ENCODE measurements around the gene BST1. TPM values are rescaled to one million over a fixed set of nuclear protein-coding genes. Genes with fewer than 3 reads are reported as not detected.

Gene BST1
- total RNA-seq, 4 donors from 2014 or later = 2.0 to 7.5 (median 5.5) TPM

GRCh38 chr4:15740764-15741404 is 38.0 kb downstream of the BST1 start:
- H3K9me3 ChIP-seq = no peaks in the 10 kb centered on the region
- intact Hi-C loops (cut with DNase I) = no loop called here
- no peak for DNase-seq
- H3K27me3 ChIP-seq = no peaks in the 10 kb centered on the region
- no peak for TF ChIP-seq POLR2A (IDR thresholded peaks at IDR 0.05)
- TF ChIP-seq, protein P1, sequence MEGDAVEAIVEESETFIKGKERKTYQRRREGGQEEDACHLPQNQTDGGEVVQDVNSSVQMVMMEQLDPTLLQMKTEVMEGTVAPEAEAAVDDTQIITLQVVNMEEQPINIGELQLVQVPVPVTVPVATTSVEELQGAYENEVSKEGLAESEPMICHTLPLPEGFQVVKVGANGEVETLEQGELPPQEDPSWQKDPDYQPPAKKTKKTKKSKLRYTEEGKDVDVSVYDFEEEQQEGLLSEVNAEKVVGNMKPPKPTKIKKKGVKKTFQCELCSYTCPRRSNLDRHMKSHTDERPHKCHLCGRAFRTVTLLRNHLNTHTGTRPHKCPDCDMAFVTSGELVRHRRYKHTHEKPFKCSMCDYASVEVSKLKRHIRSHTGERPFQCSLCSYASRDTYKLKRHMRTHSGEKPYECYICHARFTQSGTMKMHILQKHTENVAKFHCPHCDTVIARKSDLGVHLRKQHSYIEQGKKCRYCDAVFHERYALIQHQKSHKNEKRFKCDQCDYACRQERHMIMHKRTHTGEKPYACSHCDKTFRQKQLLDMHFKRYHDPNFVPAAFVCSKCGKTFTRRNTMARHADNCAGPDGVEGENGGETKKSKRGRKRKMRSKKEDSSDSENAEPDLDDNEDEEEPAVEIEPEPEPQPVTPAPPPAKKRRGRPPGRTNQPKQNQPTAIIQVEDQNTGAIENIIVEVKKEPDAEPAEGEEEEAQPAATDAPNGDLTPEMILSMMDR (IDR thresholded peaks at IDR 0.05) = no peak
- 88 to 89% methylated on average over 11 of the region's 11 CpGs for WGBS, 2 donors
- H3K4me3 ChIP-seq (replicated peaks in 1 of 3) = no peak overlapping the region
- H3K27ac ChIP-seq = no peak overlapping the region
- no peaks in the 10 kb centered on the region for H3K4me1 ChIP-seq
- H3K36me3 ChIP-seq = no peaks in the 10 kb centered on the region

DNA sequence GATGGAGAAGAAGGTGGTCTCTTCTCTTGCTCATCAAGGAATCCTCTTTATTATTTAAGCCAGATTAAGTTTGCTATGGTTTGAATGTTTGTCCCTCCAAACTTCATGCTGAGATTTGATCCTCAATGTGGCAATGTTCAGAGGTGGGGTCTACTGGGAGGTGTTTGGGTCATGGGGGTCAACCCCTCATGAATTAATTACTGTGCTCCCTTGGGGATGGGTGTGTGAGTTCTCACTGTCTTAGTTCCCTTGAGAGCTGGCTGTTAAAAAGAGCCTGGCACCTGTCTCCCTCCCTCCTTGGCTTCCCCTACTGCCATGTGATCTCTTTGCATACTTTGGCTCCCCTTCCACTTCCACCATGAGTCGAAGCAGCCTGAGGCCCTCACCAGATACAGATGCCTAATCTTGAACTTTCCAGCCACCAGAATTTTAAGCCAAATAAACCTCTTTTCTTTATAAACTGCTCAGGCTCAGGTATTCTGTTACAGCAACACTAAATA is 39.3 kb downstream of the BST1 start:
- intact Hi-C loops (cut with DNase I) = no loop called here
- 55 to 79% methylated on average over 1 of the region's 1 CpG for WGBS, 2 donors
- H3K4me1 ChIP-seq = no peaks in the 10 kb centered on the region

DNA sequence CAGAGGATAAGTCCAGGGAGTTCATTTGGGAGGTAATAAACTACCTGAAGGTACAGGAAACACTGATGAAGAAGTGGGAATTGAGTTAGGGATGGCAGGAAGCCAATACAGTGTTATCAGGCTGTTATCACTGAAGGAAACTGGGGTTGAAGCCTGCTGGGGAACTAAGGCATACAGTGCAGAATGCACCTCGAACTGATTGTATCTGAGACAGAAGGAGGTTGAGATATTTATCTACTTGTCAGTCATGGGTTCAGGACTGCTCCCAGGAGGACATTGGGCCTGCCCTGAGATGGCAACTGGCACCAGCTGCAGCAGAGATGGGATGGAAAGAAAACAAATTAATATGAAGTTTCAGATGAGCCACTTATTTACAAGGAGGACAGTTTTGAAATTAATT is 39.8 kb downstream of the BST1 start:
- WGBS, 2 donors = 45 to 47% methylated on average over 1 of the region's 1 CpG
- intact Hi-C loops (cut with DNase I) = no loop called here
- Histone ChIP-seq H3K27ac (no peak overlapping the region), H3K4me1 (no peaks in the 10 kb centered on the region), H3K4me3 (replicated peaks in 1 of 3) (no peak overlapping the region), H3K9me3 (no peaks in the 10 kb centered on the region), H3K27me3 (no peaks in the 10 kb centered on the region), H3K36me3 (no peaks in the 10 kb centered on the region)
- no peak for TF ChIP-seq POLR2A (IDR thresholded peaks at IDR 0.05)
- TF ChIP-seq, protein P1 (IDR thresholded peaks at IDR 0.05) = no peak
- DNase-seq = no peak

More for the DNA sequence above, 39.3 kb downstream of the BST1 start:
- Histone ChIP-seq H3K9me3 (no peaks in the 10 kb centered on the region), H3K27me3 (no peaks in the 10 kb centered on the region), H3K27ac (no peak overlapping the region), H3K4me3 (replicated peaks in 1 of 3) (no peak overlapping the region), H3K36me3 (no peaks in the 10 kb centered on the region)
- TF ChIP-seq POLR2A (IDR thresholded peaks at IDR 0.05) = no peak
- TF ChIP-seq, protein P1 (IDR thresholded peaks at IDR 0.05) = no peak
- DNase-seq = no peak

DNA sequence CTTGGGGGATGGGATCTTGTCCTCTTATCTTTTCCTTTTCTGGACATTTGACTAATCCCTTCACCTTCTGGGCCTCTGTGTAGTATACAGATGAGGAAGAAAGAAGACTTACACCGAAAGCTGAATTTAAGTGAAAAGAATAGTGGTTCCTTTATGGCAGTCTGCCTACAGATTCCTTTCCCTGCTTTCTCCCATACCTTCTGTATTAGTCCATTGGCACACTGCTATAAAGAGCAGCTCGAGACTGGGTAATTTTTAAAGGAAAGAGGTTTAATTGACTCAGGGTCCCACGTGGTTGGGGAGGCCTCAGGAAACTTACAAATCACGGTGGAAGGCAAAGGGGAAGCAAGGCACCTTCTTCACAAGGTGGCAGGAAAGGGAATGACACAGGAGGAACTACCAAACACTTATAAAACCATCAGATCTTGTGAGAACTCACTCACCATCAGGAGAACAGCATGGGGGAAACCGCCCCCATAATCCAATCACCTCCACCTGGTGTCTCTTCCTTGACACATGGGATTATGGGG is 41.2 kb downstream of the BST1 start:
- H3K4me1 ChIP-seq = peaks cover 6 to 7% of the 10 kb centered on the region in 2 donors
- no peak overlapping the region for H3K4me3 ChIP-seq (replicated peaks in 1 of 3)
- intact Hi-C loops (cut with DNase I) = no loop called here
- no peaks in the 10 kb centered on the region for H3K9me3 ChIP-seq
- H3K36me3 ChIP-seq = no peaks in the 10 kb centered on the region
- no peak for DNase-seq
- H3K27ac ChIP-seq = no peak overlapping the region
- no peaks in the 10 kb centered on the region for H3K27me3 ChIP-seq
- 54 to 60% methylated on average over 5 of the region's 5 CpGs for WGBS, 2 donors
- TF ChIP-seq, protein P1 (IDR thresholded peaks at IDR 0.05) = no peak
- TF ChIP-seq POLR2A (IDR thresholded peaks at IDR 0.05) = no peak

DNA sequence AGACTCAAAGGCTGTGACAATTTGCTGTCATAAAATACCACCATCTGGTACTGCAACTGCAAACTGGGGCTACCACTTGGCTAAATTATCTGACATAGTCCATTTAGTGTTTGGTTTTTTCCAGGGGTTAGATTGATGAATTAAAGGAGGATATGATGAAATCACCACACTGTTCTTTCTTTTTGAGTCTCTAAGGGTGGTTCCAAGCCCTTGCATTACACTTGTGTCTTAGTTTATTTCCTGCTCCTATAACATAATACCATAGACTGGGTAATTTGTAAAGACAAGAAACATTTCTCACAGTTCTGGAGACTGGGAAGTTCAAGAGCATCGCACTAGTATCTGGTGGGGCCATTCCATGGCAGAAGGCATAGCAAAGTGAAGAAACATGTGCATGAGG is 43.2 kb downstream of the BST1 start:
- TF ChIP-seq POLR2A (IDR thresholded peaks at IDR 0.05) = no peak
- TF ChIP-seq, protein P1 (IDR thresholded peaks at IDR 0.05) = no peak
- peaks cover 6 to 7% of the 10 kb centered on the region in 2 donors for H3K4me1 ChIP-seq
- no peaks in the 10 kb centered on the region for H3K36me3 ChIP-seq
- no peak overlapping the region for H3K27ac ChIP-seq
- intact Hi-C loops (cut with DNase I) = no loop called here
- H3K4me3 ChIP-seq (replicated peaks in 1 of 3) = no peak overlapping the region
- H3K27me3 ChIP-seq = no peaks in the 10 kb centered on the region
- 97 to 100% methylated on average over 1 of the region's 1 CpG for WGBS, 2 donors
- DNase-seq = no peak
- H3K9me3 ChIP-seq = no peaks in the 10 kb centered on the region
